Fibroblast of the aortic adventitia (primary cell): ENCODE measurements around the gene ERC2. TPM values are rescaled to one million over a fixed set of nuclear protein-coding genes. Genes with fewer than 3 reads are reported as not detected.
"Not testable (repeated sequence)": the region's sequence is repeated elsewhere in the genome, so short reads cannot be mapped to it uniquely, and the experiment has no call there.

Experiments
- DNase-seq: peaks from one replicate; pipeline ENCODE4 v3.0.0-alpha.2; 2010; ENCODE audit warnings: low read depth
- H3K4me3 ChIP-seq: 2 replicates; pipeline ENCODE4 v1.5.1; 2011; ENCODE audit warnings: low read depth, mild to moderate bottlenecking, control low read depth, low read length, moderate library complexity
- CTCF ChIP-seq: IDR thresholded peaks from 2 replicates; pipeline ENCODE4 v1.5.1; 2011; ENCODE audit warnings: mild to moderate bottlenecking, low read length, control low read depth, inconsistent platforms; ENCODE audit not compliant: insufficient read depth
- total RNA-seq: library from RNA; depleted of rRNA; stranded (reverse); fragments of >200 nt; gene quantifications from 2 replicates; pipeline ENCODE4 v1.2.3, GENCODE V29; 2012; ENCODE audit warnings: low replicate concordance

Gene ERC2
- total RNA-seq, 1 donor, result 0.09 TPM

- DNase-seq, result no peak
- no peak overlapping the region for H3K4me3 ChIP-seq
- TF ChIP-seq CTCF, result no peak
These were observed 615.9 kb downstream of the ERC2 start for GRCh38 chr3:55852326-55852725.

- no peak for DNase-seq
- TF ChIP-seq CTCF, result no peak
- H3K4me3 ChIP-seq, result no peak overlapping the region
These were observed 626.1 kb downstream of the ERC2 start for GRCh38 chr3:55842204-55842603.

GRCh38 chr3:55831876-55832275, 636.4 kb downstream of the ERC2 start:
- H3K4me3 ChIP-seq, DNase-seq: not testable (repeated sequence)

- no peak overlapping the region for H3K4me3 ChIP-seq
- TF ChIP-seq CTCF, result no peak
- DNase-seq, result no peak
These were observed 639.6 kb downstream of the ERC2 start for GRCh38 chr3:55828712-55829111.

GRCh38 chr3:55827786-55828185, 640.5 kb downstream of the ERC2 start:
- no peak for TF ChIP-seq CTCF
- H3K4me3 ChIP-seq, result no peak overlapping the region
- no peak for DNase-seq

- peak; percentile 4 for DNase-seq
- TF ChIP-seq CTCF, result no peak
- H3K4me3 ChIP-seq, result no peak overlapping the region
These were observed 641.4 kb downstream of the ERC2 start for GRCh38 chr3:55826731-55827496.

GRCh38 chr3:55826097-55826496, 642.2 kb downstream of the ERC2 start:
- DNase-seq, result no peak
- no peak overlapping the region for H3K4me3 ChIP-seq
- no peak for TF ChIP-seq CTCF
